Measurements from ENCODE around the gene CA12. TPM values are rescaled to one million over a fixed set of nuclear protein-coding genes. Genes with fewer than 3 reads are reported as not detected.

The CA12 gene
- total and polyA plus RNA-seq, 2 of the 8 experiments (the other 6 are each of a cell fraction or from before 2014, with no cell fraction given) = 4.7 to 4.9 TPM

DNA sequence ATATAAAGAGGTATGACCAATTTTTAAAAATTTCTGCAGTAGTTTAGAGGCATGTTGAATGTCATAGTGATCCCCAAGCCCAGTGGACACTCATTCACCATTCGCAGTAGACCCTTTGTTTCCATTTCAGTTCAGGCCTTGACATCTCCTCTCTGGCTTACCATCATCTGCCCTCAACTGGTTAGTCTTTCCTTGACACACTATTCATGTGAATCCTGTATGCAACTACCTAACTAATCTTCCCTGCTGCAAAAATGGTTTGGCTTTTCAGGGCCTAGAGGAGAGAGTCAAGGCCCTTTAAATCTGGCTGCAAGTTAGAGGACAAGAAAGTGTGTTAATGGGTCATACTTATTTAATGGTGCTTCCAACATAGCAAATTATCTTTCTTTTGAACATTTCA, 93.3 kb downstream of the CA12 start:
- Histone ChIP-seq H4K91ac (replicated peaks; ENCODE audit: insufficient read length, low read length) (no peak overlapping the region), H3K9ac (replicated peaks in 1 of 4; ENCODE audit: extremely low read depth in 1 of 4, low read depth in 3 of 4, low read length in 3 of 4) (no peak overlapping the region), H2BK15ac (ENCODE audit: low read length) (no peak overlapping the region), H2BK5ac (ENCODE audit: low read depth, low read length) (no peak overlapping the region), H3K79me2 (ENCODE audit: control insufficient read depth in 1 of 2, insufficient read depth in 2 of 2, low read length in 2 of 2) (no peaks in the 10 kb centered on the region), H3K36me3 (ENCODE audit: control insufficient read depth in 2 of 4, insufficient read depth in 4 of 4, low read length in 3 of 4) (peaks cover 0 to 7% (median 0%) of the 10 kb centered on the region in 4 experiments; a peak in 3 of 8 replicates), H3K4me3 (ENCODE audit: extremely low read depth in 1 of 4, insufficient read depth in 2 of 4, low read depth in 3 of 4, low read length in 4 of 4) (no peak overlapping the region), H4K8ac (ENCODE audit: extremely low read depth, insufficient read depth, low read length) (no peak overlapping the region), H4K20me1 (replicated peaks in 1 of 2; ENCODE audit: control insufficient read depth in 1 of 2, insufficient read depth in 2 of 2, low read length in 2 of 2) (peaks cover 0 to 3% of the 10 kb centered on the region in 2 experiments), H2AK5ac (ENCODE audit: low read depth, low read length) (no peak overlapping the region), H3K4me2 (ENCODE audit: insufficient read depth in 1 of 2, low read depth in 2 of 2, low read length in 2 of 2) (no peak overlapping the region), H4K5ac (ENCODE audit: insufficient read length, low read depth, low read length) (no peak overlapping the region), H3K27ac (ENCODE audit: low read depth, low read length) (no peak overlapping the region), H3K18ac (ENCODE audit: extremely low read depth, low read length) (no peak overlapping the region), H3K27me3 (replicated peaks in 1 of 4; ENCODE audit: control insufficient read depth in 3 of 4, extremely low read depth in 1 of 4, insufficient read depth in 3 of 4, low read length in 3 of 4) (no peaks in the 10 kb centered on the region), H2BK12ac (ENCODE audit: low read depth, low read length) (no peak overlapping the region), H3K79me1 (ENCODE audit: low read depth, low read length) (no peaks in the 10 kb centered on the region), H2BK120ac (replicated peaks; ENCODE audit: low read depth, low read length) (no peak overlapping the region), H3K9me3 (ENCODE audit: insufficient read depth in 2 of 2, low read depth in 1 of 2, low read length in 1 of 2) (no peaks in the 10 kb centered on the region), H3K56ac (replicated peaks; ENCODE audit: insufficient read length, low read depth, low read length) (no peak overlapping the region), H3K23ac (ENCODE audit: insufficient read length) (no peak overlapping the region), H3K4ac (replicated peaks; ENCODE audit: insufficient read length, low read depth, low read length) (no peak overlapping the region), H3K23me2 (ENCODE audit: low read depth, low read length) (no peaks in the 10 kb centered on the region), H2AFZ (ENCODE audit: low read length) (no peak overlapping the region), H3K14ac (ENCODE audit: insufficient read length) (no peak overlapping the region), H3K4me1 (replicated peaks in 1 of 4; ENCODE audit: control insufficient read depth in 3 of 4, insufficient read depth in 4 of 4, low read length in 3 of 4) (no peaks in the 10 kb centered on the region), H2BK20ac (ENCODE audit: low read length) (no peak overlapping the region)
- CTCF ChIA-PET (ENCODE audit: partially characterized antibody) = interaction anchor here (0.9 to 3.5 kb wide), 17 partner anchors 10 to 322 kb away, joined by 3 to 14 read pairs (median 4); no protein-coding TSS in a partner anchor
- DNase-seq (ENCODE audit: low read depth in 1 of 2, low spot score in 2 of 2) = no peak
- FAIRE-seq = peak; percentile 7
- POLR2A ChIA-PET (ENCODE audit: partially characterized antibody) = no interaction called here
- 88% methylated on average over 1 of the region's 1 CpG; no CpG with 5 or more reads in 1 of the 2 experiments for WGBS, 2 experiments (ENCODE audit: extremely low coverage in 1 of 2, insufficient coverage in 1 of 2, insufficient read length in 1 of 2, insufficient replicate concordance in 2 of 2, low coverage in 1 of 2, low lambda C conversion rate in 2 of 2, missing lambda C conversion rate in 1 of 2)
- no peak for TF ChIP-seq HDAC6 (IDR thresholded peaks at IDR 0.05; ENCODE audit: low read depth, low read length)
- TF ChIP-seq SIN3A (conservative IDR thresholded peaks at IDR 0.05 in 1 of 2, IDR thresholded peaks at IDR 0.05 in 1 of 2; ENCODE audit: low read depth in 1 of 2, low read length in 2 of 2) = no peak
- TF ChIP-seq EZH2 (IDR thresholded peaks at IDR 0.05; ENCODE audit: low read depth, low read length, severe bottlenecking) = no peak
- TF ChIP-seq RBBP5 (IDR thresholded peaks at IDR 0.05; ENCODE audit: borderline replicate concordance, low read depth, low read length) = no peak
- no peak for TF ChIP-seq POU5F1 (IDR thresholded peaks at IDR 0.05; ENCODE audit: low read depth, low read length)
- TF ChIP-seq EP300 (IDR thresholded peaks at IDR 0.05; ENCODE audit: borderline replicate concordance in 1 of 2, low read depth in 2 of 2, low read length in 2 of 2) = no peak
- no peak for TF ChIP-seq TEAD4 (IDR thresholded peaks at IDR 0.05; ENCODE audit: low read depth, low read length)
- TF ChIP-seq GTF2F1 (IDR thresholded peaks at IDR 0.05; ENCODE audit: borderline replicate concordance, low read depth, low read length) = no peak
- TF ChIP-seq TBP (IDR thresholded peaks at IDR 0.05; ENCODE audit: low read depth, low read length) = no peak
